Urothelium cell line (cell line): ENCODE measurements around the gene GALR3.

Experiments used
- DNase-seq: peaks from one replicate; pipeline ENCODE4 v3.0.0; 2011; ENCODE audit warnings: low spot score, mixed read lengths
- FAIRE-seq: peaks from 2 replicates; lab custom pipeline; 2011; peaks lifted over from hg19 to GRCh38; lab: Jason Lieb, UNC

Gene GALR3

DNA sequence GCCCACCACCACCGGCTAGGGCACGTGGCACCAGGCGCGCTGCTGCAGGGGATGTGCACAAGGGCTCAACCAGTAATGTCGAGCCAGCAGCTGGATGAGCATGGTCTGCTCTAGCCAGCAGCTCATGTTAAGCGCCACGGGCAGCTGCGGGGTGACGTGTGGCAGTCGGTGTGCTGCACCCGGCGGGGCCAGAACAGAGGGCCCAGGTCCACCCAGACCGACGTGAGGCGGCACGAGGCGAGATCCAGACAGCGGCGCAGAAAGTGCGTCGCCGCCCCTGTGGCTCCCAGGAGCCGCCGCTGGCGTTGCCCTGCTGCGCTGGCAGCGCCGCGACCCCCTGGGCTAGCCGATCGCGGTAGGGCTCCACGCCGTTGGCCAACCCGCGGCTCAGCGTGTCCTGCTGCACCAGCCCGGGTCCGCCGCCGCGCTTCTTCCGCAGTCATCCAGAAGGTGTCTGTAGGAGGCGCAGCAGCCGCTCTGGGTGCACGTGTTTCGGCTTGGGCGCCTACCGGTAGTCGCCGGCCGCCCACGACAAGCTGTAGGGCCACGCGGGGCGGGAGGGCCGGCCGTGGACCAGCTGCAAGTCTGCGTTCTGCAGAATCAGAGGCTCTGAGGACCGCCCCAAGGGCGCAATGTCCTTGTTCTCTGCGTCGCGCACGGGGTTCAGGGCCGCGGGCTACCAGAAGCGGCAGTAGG is 4.6 kb upstream of the GALR3 start:
- peak; percentile 58 for FAIRE-seq
- no peak for DNase-seq

DNA sequence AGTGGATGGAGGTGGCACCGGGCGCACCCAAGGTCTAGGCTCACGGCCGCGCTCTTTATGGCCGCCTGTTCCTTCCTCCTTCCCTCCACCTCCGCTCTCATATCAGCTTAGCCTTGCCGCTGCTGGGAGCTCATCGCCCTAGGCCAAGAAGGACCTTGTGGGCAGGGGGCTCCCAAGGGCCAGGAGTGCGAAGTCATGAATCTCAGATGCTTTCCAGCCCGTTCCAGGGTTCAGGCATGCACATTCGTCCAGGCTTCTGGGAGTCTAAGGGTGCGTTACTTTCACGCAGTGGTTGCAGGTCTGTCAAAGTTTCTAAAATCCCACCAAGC is 4.1 kb upstream of the GALR3 start:
- FAIRE-seq, result no peak
- DNase-seq, result no peak

DNA sequence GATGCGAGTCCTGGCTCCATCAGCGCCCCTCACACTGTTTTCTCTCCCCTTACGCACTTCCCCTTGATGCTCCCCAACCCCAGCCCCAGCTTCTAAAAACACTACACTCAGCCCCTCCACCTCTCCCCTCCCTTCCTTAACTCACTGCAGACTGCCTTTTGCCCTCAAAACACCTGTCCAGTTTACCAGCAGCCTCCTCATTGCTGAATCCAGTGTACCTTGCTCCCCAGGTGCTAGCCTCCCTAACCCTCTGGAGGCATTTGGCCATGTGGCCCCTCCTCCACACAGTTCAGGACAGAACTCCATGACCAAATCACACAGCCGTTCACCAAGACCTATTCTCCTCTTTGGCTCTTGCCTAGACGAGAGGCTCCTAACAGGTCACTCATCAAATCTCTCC is 2.8 kb upstream of the GALR3 start:
- DNase-seq (no peak), FAIRE-seq (no peak)

DNA sequence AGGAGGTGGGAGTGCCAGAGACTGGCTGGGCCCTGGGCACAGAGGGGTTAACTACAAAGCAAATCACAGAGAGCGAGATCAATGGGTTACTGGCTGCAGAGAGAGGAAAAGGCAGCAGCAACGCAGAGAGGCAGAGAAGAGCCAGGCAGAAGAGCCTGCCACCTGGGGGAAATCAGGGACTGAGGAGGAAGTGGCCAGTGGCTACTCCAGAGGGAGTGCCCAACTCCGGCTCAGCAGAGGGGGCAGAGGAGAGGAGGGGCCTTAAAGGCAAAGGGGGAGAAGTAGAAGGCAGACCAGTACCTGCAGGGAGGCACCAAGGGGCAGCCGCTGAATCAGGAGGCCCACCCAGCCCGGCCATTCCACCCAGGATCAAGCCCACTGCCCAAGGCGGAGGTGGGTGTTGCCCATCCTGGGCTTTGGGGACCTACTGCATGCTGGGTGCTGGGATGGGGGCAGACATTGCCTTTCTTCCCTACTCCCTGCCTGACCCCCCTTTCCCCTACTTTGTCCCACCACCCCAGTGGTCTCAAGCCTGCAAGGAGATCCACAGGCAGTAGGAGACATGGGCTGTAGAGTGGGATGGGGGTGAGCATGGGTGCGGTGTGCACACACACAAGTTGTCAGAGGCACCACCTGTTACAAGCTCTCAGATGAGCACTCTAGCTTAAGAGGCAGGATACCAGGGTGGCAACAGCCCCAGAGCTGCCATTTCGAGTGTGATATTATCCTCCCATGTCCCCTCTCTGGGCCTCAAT is 926 bp upstream of the GALR3 start:
- no peak for FAIRE-seq
- no peak for DNase-seq

DNA sequence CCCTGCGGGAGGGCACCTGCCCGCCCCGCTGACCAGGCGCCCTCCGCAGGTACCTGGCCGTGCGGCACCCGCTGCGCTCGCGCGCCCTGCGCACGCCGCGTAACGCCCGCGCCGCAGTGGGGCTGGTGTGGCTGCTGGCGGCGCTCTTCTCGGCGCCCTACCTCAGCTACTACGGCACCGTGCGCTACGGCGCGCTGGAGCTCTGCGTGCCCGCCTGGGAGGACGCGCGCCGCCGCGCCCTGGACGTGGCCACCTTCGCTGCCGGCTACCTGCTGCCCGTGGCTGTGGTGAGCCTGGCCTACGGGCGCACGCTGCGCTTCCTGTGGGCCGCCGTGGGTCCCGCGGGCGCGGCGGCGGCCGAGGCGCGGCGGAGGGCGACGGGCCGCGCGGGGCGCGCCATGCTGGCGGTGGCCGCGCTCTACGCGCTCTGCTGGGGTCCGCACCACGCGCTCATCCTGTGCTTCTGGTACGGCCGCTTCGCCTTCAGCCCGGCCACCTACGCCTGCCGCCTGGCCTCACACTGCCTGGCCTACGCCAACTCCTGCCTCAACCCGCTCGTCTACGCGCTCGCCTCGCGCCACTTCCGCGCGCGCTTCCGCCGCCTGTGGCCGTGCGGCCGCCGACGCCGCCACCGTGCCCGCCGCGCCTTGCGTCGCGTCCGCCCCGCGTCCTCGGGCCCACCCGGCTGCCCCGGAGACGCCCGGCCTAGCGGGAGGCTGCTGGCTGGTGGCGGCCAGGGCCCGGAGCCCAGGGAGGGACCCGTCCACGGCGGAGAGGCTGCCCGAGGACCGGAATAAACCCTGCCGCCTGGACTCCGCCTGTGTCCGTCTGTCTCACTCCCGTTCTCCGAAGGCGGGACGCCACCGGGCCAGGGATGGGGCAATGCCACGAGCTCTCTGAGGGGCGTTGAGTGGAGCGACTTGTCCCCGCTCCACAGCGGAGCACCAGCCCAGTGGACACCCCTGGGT is 1.8 kb downstream of the GALR3 start:
- FAIRE-seq, result no peak
- no peak for DNase-seq

DNA sequence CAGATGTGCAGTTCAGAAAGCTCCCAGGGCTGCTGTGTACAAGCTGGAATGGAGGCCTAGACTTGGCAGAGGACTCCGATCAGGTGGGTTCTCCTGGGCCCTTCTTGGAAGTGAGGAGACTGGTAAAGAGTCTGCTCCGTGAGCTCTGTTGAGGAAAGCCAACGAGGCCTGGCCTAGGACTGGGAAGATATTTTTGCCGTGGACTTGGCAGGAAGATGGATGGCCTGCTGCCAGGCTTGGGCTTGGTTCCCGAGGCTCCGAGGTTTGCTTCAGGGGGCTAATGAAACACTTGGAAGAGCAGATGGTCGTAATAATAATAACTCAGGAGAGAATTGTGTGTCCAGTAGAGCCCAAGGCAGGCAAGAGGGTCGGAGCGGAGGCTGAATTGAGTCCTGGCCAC is 3.9 kb downstream of the GALR3 start:
- no peak for DNase-seq
- no peak for FAIRE-seq

DNA sequence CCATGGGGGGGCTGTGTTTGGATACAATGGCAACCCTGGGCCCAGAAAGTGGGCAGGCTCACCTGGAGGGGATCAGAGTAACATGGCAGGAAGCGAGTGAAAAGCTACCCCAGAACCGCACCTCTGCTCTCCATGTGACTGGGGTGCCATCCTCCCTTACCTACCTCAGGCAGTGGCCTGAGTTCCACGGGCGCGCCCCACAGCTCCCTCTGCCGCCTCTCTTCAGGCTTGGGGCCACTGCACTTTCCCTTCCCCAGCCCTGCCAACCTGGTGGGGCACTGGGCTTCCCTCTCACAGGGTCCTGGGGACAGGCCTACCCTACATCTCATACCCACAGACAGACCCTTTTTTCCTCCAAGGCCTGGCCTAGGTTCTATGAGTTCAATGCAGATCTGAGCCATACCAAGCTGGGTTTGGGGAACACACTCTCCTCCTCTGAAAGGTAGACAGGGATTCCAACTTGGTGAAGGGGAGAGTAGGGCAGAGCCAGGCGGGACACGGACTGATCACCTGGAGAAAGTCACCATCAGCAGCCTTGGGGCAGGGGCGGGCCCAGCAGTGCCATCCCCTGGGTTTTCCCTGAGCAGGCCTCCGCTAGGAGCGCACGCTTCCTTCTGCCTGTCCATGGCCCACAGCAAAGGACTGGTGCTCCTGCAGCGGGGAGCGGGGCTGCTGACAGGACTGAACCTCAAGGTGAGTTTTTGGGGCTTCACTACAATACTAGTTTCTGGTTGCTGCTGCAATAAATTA is 7.1 kb downstream of the GALR3 start:
- no peak for DNase-seq
- FAIRE-seq, result no peak

DNA sequence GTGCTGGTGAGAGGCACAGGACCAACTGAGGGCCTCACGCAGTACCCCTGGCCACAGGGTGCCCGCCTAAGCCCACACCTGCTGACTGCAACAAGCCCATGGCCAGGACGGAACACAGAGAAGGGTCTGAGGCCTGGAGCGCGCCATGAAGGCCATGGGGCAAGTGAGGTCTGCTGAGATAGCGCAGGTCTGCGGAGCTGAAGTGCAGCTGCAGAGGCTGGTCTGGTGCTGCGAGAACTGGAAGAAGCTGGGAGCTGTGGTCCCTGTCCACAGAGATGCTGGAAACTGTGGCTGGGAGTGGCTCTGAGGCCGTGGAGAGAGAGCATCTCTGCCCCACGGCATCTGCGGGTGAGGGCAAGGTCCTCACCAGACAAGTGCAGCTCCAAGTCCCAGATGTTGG is 8.3 kb downstream of the GALR3 start:
- DNase-seq (no peak), FAIRE-seq (no peak)

DNA sequence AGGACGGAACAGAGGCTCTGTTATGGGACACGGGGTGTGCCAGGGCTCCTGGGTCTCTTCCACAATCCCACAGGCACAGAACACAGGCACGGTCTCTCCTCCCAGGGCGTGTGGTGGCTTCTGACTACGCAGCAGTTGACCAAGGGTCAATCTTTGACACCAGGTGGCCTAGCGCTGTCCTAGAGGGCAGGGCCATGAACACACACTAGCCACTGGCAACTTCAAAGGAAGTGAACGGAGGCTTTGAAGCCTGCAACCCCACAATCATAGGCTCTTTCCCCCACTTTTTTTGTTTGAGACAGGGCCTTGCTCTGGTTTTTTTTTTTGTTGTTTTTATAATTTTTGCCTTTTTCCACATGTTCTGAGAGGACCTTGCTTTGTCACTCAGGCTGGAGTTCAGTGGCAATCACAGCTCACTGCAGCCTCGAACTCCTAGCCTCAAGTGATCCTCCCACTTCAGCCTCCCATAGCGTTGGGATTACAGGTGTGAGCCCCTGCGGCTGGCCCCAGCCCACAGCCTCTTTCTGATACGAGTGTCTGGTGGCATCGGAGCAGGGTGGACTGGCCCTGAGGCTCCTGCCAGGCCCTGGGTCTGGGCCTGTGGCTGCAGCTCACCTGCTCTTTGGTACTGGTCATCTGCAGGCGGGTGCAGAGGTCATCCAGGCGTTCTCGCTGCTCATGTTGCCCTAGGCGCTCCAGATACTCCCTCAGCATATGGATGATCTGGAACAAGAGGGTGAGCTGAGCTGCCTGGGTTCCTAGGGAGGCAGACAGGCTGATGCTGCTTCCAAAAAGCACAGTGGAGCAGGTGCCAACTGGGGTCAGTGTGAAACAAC is 9.1 kb downstream of the GALR3 start:
- FAIRE-seq, result no peak

DNA sequence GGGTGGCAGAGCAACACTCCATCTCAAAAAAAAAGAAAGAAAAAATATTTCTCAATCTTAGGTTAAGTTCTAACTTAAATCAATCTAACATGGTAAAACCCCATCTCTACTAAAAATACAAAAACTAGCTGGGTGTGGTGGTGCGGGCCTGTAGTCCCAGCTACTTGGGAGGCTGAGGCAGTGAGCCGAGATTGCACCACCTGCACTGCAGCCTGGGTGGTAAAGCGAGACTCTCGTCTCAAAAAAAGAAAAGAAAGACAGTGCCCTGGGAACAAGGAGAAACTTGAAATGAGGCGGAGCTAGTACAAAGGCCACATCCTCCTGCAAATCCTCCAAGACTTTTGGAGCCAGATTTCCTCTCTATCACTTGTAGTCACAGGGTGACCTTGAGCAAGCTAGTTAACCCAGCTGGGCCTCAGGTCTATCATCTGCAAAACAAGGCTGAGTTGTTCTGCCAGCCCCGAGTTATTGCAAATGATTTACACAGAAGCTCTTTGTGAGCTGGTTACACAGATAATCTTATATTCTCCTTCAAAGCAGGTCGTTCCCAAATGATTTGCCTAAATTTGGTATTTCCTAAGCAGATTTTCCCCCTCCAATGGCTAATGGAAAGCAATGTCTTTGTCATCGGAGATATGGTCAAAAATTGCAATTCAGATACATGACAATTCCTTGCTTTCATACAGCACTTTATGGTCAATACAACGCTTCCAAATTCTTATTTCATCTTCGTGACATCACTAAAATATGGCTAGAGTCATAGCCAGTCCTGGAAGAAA is 19.0 kb downstream of the GALR3 start:
- FAIRE-seq (no peak), DNase-seq (no peak)

More for the DNA sequence above, 9.1 kb downstream of the GALR3 start:
- DNase-seq, result no peak

DNA sequence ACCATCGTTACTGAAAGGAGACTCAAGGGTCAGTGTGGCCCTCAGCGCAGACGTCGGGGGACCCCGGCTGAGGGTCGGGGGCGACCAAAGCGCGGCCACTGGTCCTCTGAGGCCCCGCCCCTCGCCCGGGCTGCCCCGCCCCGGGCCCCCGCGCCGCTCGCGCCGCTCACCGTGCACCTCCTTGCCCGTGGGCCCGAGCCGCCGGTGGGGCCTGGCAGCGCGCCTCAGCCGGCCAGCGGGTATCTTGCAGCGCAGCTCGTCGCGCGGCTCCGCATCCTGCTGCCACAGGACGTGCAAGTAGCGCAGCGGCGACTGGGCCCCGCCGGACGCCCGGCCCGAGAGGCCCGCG is 20.5 kb downstream of the GALR3 start:
- peak; percentile 70 for DNase-seq
- FAIRE-seq, result no peak

DNA sequence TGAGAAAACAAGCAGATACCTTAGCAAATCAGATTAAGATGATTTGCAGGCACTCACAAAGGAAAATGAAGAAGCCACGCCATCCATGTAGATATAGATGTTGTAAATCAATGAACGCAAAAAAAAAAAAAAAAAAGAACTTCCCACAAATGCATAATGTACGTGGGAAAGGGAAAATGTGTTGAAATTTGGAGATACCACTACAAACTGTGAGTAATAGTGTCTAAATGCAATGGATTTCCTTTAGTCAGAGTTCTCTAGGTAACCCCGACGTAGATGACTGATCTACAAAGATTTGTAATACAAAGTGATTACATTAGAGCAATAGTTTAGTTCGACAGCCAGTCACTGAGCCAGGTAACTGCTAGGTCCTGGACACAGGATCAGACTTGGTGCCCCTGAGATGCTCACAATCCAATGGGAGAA is 21.7 kb downstream of the GALR3 start:
- no peak for FAIRE-seq
- DNase-seq, result no peak

DNA sequence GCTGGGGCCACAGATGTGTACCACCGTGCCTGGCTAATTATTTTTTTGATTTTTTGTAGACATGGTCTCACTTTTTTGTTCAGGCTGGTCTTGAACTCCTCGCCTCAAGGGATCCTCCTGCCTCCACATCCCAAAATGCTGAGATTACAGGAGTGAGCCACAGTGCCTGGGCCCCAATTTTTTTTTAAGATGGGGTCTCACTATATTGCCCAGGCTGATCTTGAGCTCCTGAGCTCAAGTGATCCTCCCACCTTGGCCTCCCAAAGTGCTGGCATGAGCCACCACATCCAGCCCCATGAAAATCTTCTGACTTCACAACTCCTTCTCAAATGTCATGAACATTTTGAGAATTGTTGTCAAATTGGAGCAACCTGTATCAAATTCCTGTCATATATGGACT is 23.3 kb downstream of the GALR3 start:
- DNase-seq, result no peak
- FAIRE-seq, result no peak

DNA sequence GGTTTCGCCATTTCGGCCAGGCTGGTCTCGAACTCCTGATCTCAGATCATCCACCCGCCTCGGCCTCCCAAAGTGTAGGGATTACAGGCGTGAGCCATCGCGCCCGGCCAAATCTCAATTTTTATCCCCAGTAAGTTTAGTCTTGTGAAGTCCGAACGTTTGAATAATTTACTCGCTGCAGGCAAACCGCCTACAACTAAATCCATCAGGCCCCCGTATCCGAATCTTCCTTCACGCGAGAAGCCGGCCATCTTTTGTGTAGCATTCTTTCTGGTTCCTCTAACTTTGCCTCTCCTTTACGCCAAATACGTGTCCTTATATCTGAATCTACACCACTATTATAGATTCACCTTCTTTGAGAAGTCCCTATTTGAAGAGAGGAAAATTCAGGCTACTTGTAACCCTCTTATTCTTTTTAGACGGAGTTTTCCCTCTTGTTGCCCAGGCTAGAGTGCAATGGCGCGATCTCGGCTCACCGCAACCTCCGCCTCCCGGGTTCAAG is 25.5 kb downstream of the GALR3 start:
- DNase-seq (peak; percentile 46), FAIRE-seq (no peak)

DNA sequence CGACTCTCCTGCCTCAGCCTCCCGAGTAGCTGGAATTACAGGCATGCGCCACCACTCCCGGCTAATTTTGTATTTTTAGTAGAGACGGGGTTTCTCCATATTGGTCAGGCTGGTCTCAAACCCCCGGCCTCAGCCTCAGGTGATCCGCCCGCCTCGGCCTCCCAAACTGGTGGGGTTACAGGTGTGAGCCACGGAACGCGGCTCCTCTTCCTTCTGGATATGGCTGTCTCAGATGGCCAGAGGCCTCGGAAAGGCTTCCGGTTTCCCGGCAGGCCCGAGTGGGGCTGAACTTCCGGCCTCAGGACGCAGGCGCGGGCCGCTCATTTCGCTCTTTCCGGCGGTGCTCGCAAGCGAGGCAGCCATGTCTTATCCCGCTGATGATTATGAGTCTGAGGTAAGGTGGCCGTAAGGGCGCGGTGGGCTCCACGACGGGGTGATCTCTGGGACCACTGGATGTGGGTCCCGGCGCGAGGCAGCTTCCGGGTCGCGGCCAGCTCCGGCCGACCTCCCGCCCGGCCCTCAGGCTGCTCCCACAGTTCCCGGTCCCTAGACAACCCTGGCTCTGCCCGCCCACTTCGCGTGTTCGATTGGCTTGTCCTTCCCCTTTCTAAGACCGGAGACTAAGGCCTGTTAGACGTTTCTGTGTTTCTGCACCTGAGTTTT is 26.0 kb downstream of the GALR3 start, which contains the start of gene EIF3L:
Gene EIF3L (plus strand): TSS at position 331 of the 663 bp plus-strand sequence. CDS start 31 bp downstream, at position 362.
- DNase-seq (peak; percentile 98), FAIRE-seq (peak; percentile 67)

DNA sequence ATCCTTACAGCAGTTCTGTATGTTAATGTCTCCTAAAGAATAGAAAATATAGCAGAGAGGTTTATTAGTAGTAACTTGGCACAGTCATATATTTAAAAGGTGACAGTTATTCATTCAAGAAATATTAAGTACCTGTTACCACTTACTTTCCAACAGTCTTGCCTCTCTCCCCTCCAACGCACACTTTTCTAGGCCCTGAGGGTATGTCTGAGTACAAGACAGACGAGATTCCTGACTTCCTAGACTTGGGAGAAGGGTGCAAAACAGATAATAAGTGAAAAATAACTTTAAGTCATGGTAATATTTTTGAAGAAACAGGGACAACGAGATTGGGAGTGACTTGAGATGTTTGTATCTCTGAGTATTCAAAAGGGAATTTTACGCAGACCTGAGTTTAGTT is 27.6 kb downstream of the GALR3 start:
- FAIRE-seq, result no peak
- DNase-seq, result no peak

DNA sequence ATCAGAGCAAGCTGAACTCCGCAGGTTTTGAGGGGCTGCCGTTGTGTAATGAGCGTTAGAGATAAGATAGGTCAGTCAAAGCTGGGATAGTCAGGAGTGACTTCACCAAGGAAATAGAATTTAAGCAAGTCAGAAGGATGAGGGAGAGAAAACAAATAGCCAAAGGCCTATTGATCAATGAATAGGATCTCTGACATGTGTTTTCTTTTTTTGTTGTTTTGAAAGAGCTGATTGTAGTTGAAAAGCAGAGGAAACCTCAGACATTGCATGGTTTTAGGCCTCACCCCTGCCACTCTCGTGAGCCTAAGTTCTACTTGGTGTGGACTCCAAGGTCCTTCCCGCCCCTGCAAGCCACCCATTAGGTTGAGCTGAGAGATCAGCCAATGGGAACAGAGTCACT is 29.2 kb downstream of the GALR3 start:
- no peak for FAIRE-seq
- no peak for DNase-seq

DNA sequence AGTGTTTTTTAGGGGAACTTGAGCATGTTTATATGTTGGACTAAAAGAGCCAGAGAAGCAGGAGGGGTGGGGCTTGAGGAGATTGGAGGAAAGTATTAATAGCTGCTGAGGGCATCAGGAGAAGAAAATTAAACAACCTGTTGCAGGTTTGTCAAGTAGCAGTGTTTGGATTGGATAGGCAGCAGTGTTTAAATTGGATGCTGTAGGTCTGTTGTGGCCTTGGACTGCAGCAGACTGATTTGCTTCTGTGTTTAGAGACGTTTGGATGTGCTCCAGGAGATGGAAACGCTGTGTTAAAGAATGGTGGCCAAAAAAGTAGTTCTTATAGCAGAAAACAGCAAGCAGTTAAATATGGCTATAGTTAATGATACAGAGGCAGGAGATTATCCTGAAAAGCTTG is 31.8 kb downstream of the GALR3 start:
- FAIRE-seq (no peak), DNase-seq (no peak)
